ENCODE measurements around the gene ATF7. TPM values are rescaled to one million over a fixed set of nuclear protein-coding genes. Genes with fewer than 3 reads are reported as not detected.

ATF7 gene
- total and polyA plus RNA-seq, 2 of the 13 experiments (the other 11 are each of a cell fraction or from before 2014, with no cell fraction given), result 9.6 to 16.2 TPM

- TF ChIP-seq ZBTB33 (CRISPR knock-in tag; IDR thresholded peaks at IDR 0.05) (no peak), ZNF629 (CRISPR knock-in tag; conservative IDR thresholded peaks at IDR 0.05) (no peak), ZNF616 (CRISPR knock-in tag; IDR thresholded peaks at IDR 0.05; ENCODE audit: low read depth) (no peak), ZNF205 (CRISPR knock-in tag; IDR thresholded peaks at IDR 0.05) (no peak), MXI1 (IDR thresholded peaks at IDR 0.05; ENCODE audit: borderline replicate concordance, low read depth, low read length) (no peak; the same call in 2 of the 3 replicates), UBTF (CRISPR knock-in tag; IDR thresholded peaks at IDR 0.05) (no peak), ZNF496 (CRISPR knock-in tag; IDR thresholded peaks at IDR 0.05; ENCODE audit: insufficient replicate concordance) (no peak), ZNF713 (CRISPR knock-in tag; IDR thresholded peaks at IDR 0.05) (no peak), ZC3H13 (CRISPR knock-in tag; IDR thresholded peaks at IDR 0.05) (no peak; the same call in 1 of the 2 replicates), CHD4 (IDR thresholded peaks at IDR 0.05; ENCODE audit: borderline replicate concordance, low read length) (no peak), DR1 (CRISPR knock-in tag; IDR thresholded peaks at IDR 0.05) (no peak), SRSF1 (optimal IDR thresholded peaks at IDR 0.05; ENCODE audit: low read depth, low read length) (no peak), THYN1 (CRISPR knock-in tag; IDR thresholded peaks at IDR 0.05; ENCODE audit: borderline replicate concordance, low read depth) (0 out of 2 replicates have a peak, but pooled peaks have one; percentile 53), ISX (CRISPR knock-in tag; conservative IDR thresholded peaks at IDR 0.05) (no peak), SALL1 (CRISPR knock-in tag; IDR thresholded peaks at IDR 0.05) (0 out of 2 replicates have a peak, but pooled peaks have one; percentile 23), MEF2D (CRISPR knock-in tag; IDR thresholded peaks at IDR 0.05) (no peak; the same call in 1 of the 2 replicates), NFKBIZ (CRISPR knock-in tag; IDR thresholded peaks at IDR 0.05) (no peak), SIN3A (IDR thresholded peaks at IDR 0.05; ENCODE audit: borderline replicate concordance, low read depth, low read length) (no peak), BCL3 (CRISPR knock-in tag; IDR thresholded peaks at IDR 0.05) (no peak), MXD4 (CRISPR knock-in tag; IDR thresholded peaks at IDR 0.05) (no peak), NR2F1 (CRISPR knock-in tag; IDR thresholded peaks at IDR 0.05) (no peak), PLRG1 (conservative IDR thresholded peaks at IDR 0.05) (no peak), ZNF83 (CRISPR knock-in tag; IDR thresholded peaks at IDR 0.05; ENCODE audit: borderline replicate concordance) (no peak), ZFP36L1 (CRISPR knock-in tag; IDR thresholded peaks at IDR 0.05) (peak; percentile 53; the same call in 1 of the 2 replicates), SKI (IDR thresholded peaks at IDR 0.05; ENCODE audit: partially characterized antibody) (peak; percentile 12), ATM (IDR thresholded peaks at IDR 0.05; ENCODE audit: borderline replicate concordance) (no peak), TOE1 (CRISPR knock-in tag; IDR thresholded peaks at IDR 0.05) (no peak)
These were observed 125.9 kb downstream of the ATF7 start (continued) for GRCh38 chr12:53500142-53500775.

All from HepG2 (cell line).